ENCODE measurements around the gene CAT.

CAT gene

DNA sequence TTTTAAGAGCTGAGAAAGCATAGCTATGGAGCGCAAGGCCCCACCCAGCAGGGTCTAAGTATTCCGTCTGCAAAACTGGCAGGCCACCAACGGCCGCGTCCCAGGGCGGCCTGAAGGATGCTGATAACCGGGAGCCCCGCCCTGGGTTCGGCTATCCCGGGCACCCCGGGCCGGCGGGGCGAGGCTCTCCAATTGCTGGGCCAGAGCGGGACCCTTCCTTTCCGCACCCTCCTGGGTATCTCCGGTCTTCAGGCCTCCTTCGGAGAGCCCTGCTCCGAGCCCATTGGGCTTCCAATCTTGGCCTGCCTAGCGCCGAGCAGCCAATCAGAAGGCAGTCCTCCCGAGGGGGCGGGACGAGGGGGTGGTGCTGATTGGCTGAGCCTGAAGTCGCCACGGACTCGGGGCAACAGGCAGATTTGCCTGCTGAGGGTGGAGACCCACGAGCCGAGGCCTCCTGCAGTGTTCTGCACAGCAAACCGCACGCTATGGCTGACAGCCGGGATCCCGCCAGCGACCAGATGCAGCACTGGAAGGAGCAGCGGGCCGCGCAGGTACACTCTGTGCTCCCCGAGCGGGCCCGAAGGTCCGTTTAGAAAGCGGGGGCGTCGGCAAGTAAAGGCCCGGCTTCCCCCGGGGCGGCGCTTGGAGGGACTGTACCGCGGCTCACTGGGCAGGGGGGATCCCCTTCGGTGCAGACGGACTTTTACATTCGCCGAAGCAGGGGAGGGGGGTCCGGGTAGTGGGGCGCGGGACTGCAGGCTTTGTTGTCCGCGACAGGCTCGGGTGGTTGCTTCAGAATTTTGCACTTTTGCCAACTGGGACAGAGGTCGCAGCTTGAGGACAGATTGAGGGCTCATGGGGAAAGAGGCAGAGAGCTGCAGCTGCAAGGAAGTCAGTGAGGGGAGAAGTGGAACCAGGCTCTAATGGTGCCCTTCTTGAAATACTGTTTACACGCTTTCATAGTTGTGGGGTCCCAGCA lies at the start of gene CAT:
CAT (plus strand) TSS at position 406 of the 979 bp plus-strand sequence; CDS start at position 486, 80 bp downstream.
- Histone ChIP-seq H2AFZ (ENCODE audit: low read depth, low read length) (no peak within 1 kb of the TSS), H3K4me3 (ENCODE audit: low read length) (no peak within 1 kb of the TSS), H3K4me1 (ENCODE audit: insufficient read depth, low read length) (no peaks in the 10 kb centered on the region)

DNA sequence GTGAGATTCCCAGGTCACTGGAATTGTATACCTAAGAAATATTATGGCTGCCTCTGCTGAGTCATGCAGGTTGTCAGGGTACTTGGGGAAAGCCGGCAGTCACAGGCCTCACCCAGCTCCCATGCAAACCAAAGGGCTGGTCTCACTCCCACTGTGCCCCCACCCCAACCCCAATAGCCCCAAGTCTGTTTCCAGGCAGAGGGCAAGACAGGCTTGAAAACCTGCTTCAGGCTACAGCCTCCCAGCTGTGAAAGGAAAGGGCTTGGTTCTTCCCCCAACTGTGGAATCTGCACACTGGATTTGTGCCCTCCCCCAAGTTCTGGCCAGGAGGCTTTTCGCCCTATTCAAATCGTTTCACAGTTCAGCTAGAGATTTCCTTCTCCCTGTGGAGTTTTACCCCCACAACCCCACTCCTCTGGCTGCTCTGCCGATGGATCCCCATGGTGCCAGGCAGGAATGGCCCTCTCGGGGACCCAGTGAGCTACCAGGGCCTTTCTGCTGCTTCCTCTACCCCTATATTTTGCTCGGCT lies 43.9 kb upstream of the CAT start:
- no peaks in the 10 kb centered on the region for H3K36me3 ChIP-seq (ENCODE audit: insufficient read depth, low read length)
- no peak overlapping the region for H3K4me3 ChIP-seq (ENCODE audit: low read length)
- no peaks in the 10 kb centered on the region for H3K4me1 ChIP-seq (ENCODE audit: insufficient read depth, low read length)
- H3K9me3 ChIP-seq (ENCODE audit: low read length), result no peaks in the 10 kb centered on the region
- H3K27me3 ChIP-seq (ENCODE audit: insufficient read depth, low read length), result no peaks in the 10 kb centered on the region
- no peak overlapping the region for H2AFZ ChIP-seq (ENCODE audit: low read depth, low read length)

More for the DNA sequence above, at the start of gene CAT:
- no peaks in the 10 kb centered on the region for H3K9me3 ChIP-seq (ENCODE audit: low read length)
- H3K27me3 ChIP-seq (ENCODE audit: insufficient read depth, low read length), result no peaks in the 10 kb centered on the region
- no peaks in the 10 kb centered on the region for H3K36me3 ChIP-seq (ENCODE audit: insufficient read depth, low read length)

DNA sequence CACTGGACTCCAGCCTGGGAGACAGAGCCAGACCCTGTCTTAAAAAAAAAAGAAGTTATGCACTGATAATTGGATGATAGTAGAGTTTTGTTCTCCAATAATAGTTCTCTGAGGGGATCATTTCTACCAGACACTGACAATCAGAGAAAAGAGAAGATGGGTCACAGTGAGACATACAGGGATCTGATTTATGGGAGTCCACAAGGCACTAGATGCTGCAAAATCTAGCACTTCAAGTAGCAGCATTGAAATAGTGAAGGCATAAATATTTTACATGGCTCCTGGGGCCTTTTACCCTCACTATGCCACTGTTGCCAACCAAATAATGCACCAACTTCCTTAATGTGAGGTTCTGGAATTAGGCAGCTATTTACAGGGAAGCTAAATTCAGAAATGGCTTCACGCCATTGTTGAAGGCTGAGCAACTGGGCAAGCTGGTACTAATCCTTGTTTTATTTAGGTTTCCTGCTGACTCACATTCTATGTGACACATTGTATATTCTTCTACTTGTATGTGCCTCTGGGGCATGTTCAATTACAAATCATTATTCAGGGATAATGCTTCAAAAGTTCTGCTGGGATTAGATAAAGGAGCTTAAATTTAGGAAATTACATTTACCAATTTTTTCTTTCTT lies 42.7 kb upstream of the CAT start:
- no peak overlapping the region for H2AFZ ChIP-seq (ENCODE audit: low read depth, low read length)
- H3K4me3 ChIP-seq (ENCODE audit: low read length), result no peak overlapping the region
- H3K4me1 ChIP-seq (ENCODE audit: insufficient read depth, low read length), result no peaks in the 10 kb centered on the region
- H3K9me3 ChIP-seq (ENCODE audit: low read length), result no peaks in the 10 kb centered on the region
- H3K36me3 ChIP-seq (ENCODE audit: insufficient read depth, low read length), result no peaks in the 10 kb centered on the region
- H3K27me3 ChIP-seq (ENCODE audit: insufficient read depth, low read length), result no peaks in the 10 kb centered on the region

DNA sequence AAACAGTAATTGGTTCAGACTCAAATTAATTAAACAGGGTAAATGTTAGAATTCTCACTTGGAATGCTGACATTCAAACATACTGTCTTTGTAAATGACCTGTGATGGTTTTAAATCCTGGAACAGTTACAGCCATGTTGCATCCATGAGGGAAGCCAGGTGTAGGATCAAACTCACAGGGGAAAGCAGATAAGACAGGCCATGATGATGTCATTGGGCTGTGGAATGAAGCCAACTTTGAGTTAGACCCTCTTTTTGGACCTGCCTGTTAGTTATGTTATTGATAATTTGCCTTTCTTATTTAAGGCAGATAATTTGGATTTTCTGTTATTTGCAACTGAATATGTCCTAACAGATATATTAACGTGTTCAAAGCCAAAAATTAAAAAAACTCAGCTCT lies 41.6 kb upstream of the CAT start:
- H3K4me3 ChIP-seq (ENCODE audit: low read length), result no peak overlapping the region
- H3K4me1 ChIP-seq (ENCODE audit: insufficient read depth, low read length), result no peaks in the 10 kb centered on the region
- no peaks in the 10 kb centered on the region for H3K9me3 ChIP-seq (ENCODE audit: low read length)
- no peak overlapping the region for H2AFZ ChIP-seq (ENCODE audit: low read depth, low read length)
- no peaks in the 10 kb centered on the region for H3K36me3 ChIP-seq (ENCODE audit: insufficient read depth, low read length)
- no peaks in the 10 kb centered on the region for H3K27me3 ChIP-seq (ENCODE audit: insufficient read depth, low read length)

DNA sequence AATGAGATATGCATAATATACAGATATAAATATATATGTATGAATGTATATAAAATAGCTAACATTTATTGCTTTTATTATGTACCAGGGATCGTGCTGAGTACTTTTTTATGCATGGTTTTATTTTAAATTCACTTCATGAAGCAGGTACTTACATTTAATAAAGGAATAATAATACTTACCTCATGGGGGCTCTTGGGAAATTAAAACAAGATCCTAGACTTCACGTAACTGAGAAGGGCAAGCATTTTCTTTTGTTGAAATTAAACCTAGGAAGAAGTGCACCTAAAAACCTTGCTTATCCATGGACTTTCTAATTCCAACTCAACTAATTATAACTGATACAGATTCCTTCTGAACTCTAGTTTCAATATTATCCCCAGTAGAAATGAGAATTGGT lies 40.9 kb upstream of the CAT start:
- H2AFZ ChIP-seq (ENCODE audit: low read depth, low read length), result no peak overlapping the region
- H3K4me3 ChIP-seq (ENCODE audit: low read length), result no peak overlapping the region
- no peaks in the 10 kb centered on the region for H3K9me3 ChIP-seq (ENCODE audit: low read length)
- no peaks in the 10 kb centered on the region for H3K4me1 ChIP-seq (ENCODE audit: insufficient read depth, low read length)
- no peaks in the 10 kb centered on the region for H3K27me3 ChIP-seq (ENCODE audit: insufficient read depth, low read length)
- H3K36me3 ChIP-seq (ENCODE audit: insufficient read depth, low read length), result no peaks in the 10 kb centered on the region

DNA sequence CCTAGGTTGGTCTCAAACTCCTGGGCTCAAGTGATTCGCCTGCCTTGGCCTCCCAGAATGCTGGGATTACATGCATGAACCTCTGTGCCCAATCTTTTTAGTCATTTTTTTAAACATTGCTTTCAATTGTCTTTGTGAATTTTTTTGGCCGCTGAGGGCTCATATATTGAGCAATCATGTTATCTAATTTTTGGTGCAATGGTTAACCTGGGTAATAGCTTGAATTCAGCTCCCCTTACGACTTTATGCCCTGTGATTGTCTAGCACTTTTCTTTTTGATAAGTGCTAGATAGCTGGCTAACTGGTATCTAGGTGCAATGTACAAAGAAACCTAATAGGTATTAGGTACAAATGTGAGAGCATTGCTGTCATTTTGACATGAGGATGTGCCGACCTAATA lies 35.3 kb upstream of the CAT start:
- H3K4me3 ChIP-seq (ENCODE audit: low read length), result no peak overlapping the region
- no peaks in the 10 kb centered on the region for H3K36me3 ChIP-seq (ENCODE audit: insufficient read depth, low read length)
- H2AFZ ChIP-seq (ENCODE audit: low read depth, low read length), result no peak overlapping the region
- H3K9me3 ChIP-seq (ENCODE audit: low read length), result no peaks in the 10 kb centered on the region
- no peaks in the 10 kb centered on the region for H3K4me1 ChIP-seq (ENCODE audit: insufficient read depth, low read length)
- peaks cover 4% of the 10 kb centered on the region for H3K27me3 ChIP-seq (ENCODE audit: insufficient read depth, low read length)

DNA sequence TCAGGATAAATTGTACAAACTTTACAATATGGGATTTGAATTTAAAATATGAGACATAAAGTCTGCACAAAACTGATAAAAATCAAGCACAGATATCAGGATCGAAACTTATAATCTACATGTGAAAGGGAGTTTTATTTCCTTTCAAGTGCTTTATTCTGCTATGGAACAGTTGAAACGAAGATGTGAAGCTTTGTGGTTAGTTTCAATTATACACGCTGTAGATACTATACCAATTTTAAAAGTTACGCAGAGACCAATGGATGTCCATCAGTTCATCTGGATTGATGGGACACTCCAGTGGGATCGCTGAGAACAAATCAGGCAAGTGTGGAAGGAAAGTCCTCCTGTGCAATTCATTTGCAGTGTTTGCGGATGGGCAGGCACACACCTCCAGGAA lies 34.5 kb upstream of the CAT start:
- Histone ChIP-seq H3K36me3 (ENCODE audit: insufficient read depth, low read length) (no peaks in the 10 kb centered on the region), H3K4me1 (ENCODE audit: insufficient read depth, low read length) (no peaks in the 10 kb centered on the region), H3K27me3 (ENCODE audit: insufficient read depth, low read length) (peaks cover 4% of the 10 kb centered on the region), H3K9me3 (ENCODE audit: low read length) (no peaks in the 10 kb centered on the region), H3K4me3 (ENCODE audit: low read length) (no peak overlapping the region), H2AFZ (ENCODE audit: low read depth, low read length) (no peak overlapping the region)

DNA sequence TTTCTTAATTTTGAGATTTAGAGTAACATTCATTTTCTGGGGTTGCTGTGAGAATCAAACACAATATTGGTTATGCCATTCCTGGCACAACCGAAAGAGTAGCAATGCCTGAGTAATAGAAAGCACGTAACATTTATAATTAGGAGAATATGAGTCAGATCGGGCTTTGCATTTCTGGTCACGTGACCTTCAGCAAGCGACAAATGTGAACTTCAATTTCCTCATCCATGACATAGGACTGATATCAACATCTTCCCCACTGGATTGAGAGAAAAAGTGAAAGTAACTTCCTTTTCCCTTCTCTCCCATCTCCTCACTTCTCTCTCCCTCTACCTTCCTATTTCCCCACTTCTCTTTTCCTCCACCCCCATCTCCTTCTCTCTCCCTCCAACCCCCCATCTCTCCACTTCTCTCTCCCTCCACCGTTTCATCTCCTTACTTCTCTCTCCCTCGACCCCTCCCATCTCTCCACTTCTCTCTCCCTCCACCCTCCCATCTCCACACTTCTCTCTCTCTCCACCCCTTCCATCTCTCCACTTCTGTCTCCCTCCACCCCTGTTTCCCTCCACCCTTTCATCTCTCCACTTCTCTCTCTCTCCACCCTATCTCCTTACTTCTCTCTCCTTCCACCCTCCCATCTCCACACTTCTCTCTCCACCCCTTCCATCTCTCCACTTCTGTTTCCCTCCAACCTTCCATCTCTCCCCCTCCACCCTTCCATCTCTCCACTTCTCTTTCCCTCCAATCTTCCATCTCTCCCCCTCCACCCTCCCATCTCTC lies 33.5 kb upstream of the CAT start:
- Histone ChIP-seq H3K4me1 (ENCODE audit: insufficient read depth, low read length) (no peaks in the 10 kb centered on the region), H3K36me3 (ENCODE audit: insufficient read depth, low read length) (no peaks in the 10 kb centered on the region), H3K27me3 (ENCODE audit: insufficient read depth, low read length) (peaks cover 4% of the 10 kb centered on the region)

DNA sequence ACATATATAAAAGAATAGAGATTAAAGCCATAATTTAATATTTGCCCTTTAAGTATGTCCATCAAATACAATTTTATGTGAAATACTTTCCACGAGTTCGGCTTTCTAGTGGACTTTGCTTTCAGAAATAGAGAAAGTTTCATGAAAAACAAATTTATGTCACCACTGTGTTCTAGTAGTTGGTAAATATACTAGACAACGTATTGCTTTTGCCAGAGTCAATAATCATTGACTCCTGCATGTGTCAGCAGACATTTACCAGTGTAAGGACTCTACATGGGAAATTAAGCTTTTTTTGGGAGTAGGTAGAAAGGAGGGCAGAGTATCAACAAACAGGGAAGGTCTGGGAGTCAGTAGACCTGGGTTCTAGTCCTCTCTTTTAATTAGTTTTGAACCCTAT lies 32.3 kb upstream of the CAT start:
- Histone ChIP-seq H3K27me3 (ENCODE audit: insufficient read depth, low read length) (peaks cover 4% of the 10 kb centered on the region), H3K4me3 (ENCODE audit: low read length) (no peak overlapping the region)

More for the DNA sequence above, 33.5 kb upstream of the CAT start:
- H2AFZ ChIP-seq (ENCODE audit: low read depth, low read length), result no peak overlapping the region
- no peaks in the 10 kb centered on the region for H3K9me3 ChIP-seq (ENCODE audit: low read length)
- H3K4me3 ChIP-seq (ENCODE audit: low read length), result no peak overlapping the region

DNA sequence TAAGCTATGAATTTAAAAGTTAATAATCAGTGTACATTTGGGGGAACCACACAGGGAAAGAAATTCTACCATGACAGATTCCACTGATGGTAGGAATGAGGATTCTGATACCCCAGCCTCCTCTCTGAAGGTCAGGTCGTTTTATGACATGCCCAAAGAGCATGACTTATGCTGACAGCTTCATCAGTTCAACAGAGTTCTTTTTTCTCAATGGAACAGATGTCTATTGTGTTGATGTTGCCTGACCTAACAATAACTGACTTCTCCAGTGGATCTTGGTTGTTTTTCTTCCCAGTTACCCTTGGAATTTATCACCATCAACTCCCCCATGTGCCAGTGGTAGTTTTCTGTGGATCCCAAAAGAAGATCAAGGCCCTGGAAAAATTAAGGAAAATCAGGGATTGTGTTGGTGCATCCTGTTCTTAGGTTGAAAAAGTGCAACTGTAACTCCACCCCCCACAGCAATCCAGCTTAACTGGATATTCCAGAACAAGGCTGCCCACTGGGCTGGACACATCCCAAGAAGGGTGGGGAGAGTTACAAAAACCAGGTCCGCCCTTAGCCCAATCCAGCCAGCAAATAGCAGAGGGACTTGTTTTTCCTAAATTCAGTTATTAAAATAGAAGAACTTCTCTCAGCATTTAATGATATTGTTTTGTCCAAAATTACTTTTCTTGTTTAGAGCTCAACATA lies 31.5 kb upstream of the CAT start:
- Histone ChIP-seq H3K36me3 (ENCODE audit: insufficient read depth, low read length) (no peaks in the 10 kb centered on the region), H3K9me3 (ENCODE audit: low read length) (no peaks in the 10 kb centered on the region), H3K4me1 (ENCODE audit: insufficient read depth, low read length) (no peaks in the 10 kb centered on the region), H2AFZ (ENCODE audit: low read depth, low read length) (no peak overlapping the region), H3K27me3 (ENCODE audit: insufficient read depth, low read length) (peaks cover 4% of the 10 kb centered on the region), H3K4me3 (ENCODE audit: low read length) (no peak overlapping the region)

More for the DNA sequence above, 32.3 kb upstream of the CAT start:
- Histone ChIP-seq H3K36me3 (ENCODE audit: insufficient read depth, low read length) (no peaks in the 10 kb centered on the region), H3K4me1 (ENCODE audit: insufficient read depth, low read length) (no peaks in the 10 kb centered on the region), H3K9me3 (ENCODE audit: low read length) (no peaks in the 10 kb centered on the region), H2AFZ (ENCODE audit: low read depth, low read length) (no peak overlapping the region)

DNA sequence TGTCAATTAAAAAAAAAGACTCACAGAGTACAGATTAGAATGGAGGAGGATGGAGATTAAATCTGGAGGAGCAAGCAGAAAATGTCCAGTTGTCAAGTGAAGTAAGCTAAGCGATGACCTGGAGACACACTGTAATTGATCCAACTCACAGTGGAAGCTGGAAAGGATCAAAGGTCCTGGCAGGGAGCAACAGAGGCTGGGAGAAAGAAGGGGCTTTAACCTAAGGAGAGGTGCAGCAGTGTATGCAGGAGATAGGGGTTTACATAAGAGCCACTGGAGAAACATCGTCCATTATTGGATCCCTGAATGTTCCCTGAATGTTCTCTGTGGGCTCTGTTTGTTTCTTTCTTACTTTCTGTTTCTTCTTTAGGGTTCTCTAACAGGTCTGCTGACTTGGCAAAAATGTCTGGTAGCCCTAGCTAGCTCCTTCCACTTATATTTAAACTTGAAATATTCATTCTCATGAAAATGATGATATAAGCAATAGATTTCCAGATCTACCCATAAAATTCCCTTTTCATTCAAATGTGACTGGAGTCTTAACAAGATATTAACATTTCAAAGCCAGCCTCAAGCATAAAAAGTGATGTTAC lies 30.1 kb upstream of the CAT start:
- Histone ChIP-seq H3K4me1 (ENCODE audit: insufficient read depth, low read length) (no peaks in the 10 kb centered on the region), H3K9me3 (ENCODE audit: low read length) (no peaks in the 10 kb centered on the region), H3K4me3 (ENCODE audit: low read length) (no peak overlapping the region), H3K36me3 (ENCODE audit: insufficient read depth, low read length) (no peaks in the 10 kb centered on the region), H3K27me3 (ENCODE audit: insufficient read depth, low read length) (peaks cover 4% of the 10 kb centered on the region), H2AFZ (ENCODE audit: low read depth, low read length) (no peak overlapping the region)

DNA sequence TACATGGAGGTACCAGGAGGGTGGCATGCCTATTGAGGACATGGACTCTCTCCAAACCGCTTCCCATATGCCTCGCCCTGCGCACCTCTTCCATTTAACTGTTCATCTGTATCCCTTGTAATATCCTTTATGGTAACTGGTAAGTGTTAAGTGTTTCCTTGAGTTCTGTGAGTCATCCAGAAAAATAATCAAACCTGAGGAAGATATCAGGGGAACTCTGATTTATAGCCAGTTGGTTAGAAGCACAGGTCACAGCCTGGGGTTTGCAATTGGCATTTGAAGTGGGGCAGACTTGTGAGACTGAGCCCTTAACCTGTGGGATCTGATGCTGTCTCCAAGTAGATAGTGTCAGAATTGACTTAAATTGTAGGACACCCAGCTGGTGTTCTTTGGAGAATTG lies 27.6 kb upstream of the CAT start:
- Histone ChIP-seq H3K9me3 (ENCODE audit: low read length) (no peaks in the 10 kb centered on the region), H3K4me1 (ENCODE audit: insufficient read depth, low read length) (no peaks in the 10 kb centered on the region), H2AFZ (ENCODE audit: low read depth, low read length) (no peak overlapping the region), H3K4me3 (ENCODE audit: low read length) (no peak overlapping the region), H3K27me3 (ENCODE audit: insufficient read depth, low read length) (no peaks in the 10 kb centered on the region), H3K36me3 (ENCODE audit: insufficient read depth, low read length) (no peaks in the 10 kb centered on the region)

Measured in neuron (in vitro differentiated cells).